Caco-2 (cell line): Measurements from ENCODE around the gene C1orf105. TPM values are rescaled to one million over a fixed set of nuclear protein-coding genes. Genes with fewer than 3 reads are reported as not detected.

ENCODE experiments used
- BruUV-seq: library from RNA; stranded (reverse); fragments of 400-500 nt; replicated peaks from 2 replicates; lab custom pipeline; 2021; lab: Mats Ljungman, UMichigan
- CTCF ChIA-PET: fragments of 300-600 bp; sonication (Branson Sonifier 250); formaldehyde crosslinking; loops from one replicate; lab custom pipeline; 2022; ENCODE audit warnings: antibody characterized with exemption; lab: Charles Lee
- POLR2A ChIA-PET: fragments of 300-600 bp; sonication (Branson Sonifier 250); formaldehyde crosslinking; loops from one replicate; lab custom pipeline; 2022; ENCODE audit warnings: antibody characterized with exemption; lab: Charles Lee
- DNase-seq, 2 experiments: peaks; one replicate each; pipeline versions ENCODE4 v3.0.0 to v3.0.0-alpha.2; 2020 to 2022
- H3K27me3 ChIP-seq: replicated peaks from 2 replicates; pipeline ENCODE4 v1.6.0; 2011; ENCODE audit warnings: low read length; ENCODE audit not compliant: control insufficient read depth, insufficient read depth
- H3K36me3 ChIP-seq: 2 replicates; pipeline ENCODE4 v1.5.1; 2011; ENCODE audit warnings: low read length; ENCODE audit not compliant: control insufficient read depth, insufficient read depth
- H3K4me1 ChIP-seq: fragments of 250-450 bp; sonication (Bioruptor Pico); 2 replicates; pipeline ENCODE4 v1.5.1; 2020; ENCODE audit warnings: mild to moderate bottlenecking
- H3K4me3 ChIP-seq: 2 replicates; pipeline ENCODE4 v1.5.1; 2011; ENCODE audit warnings: low read depth, mild to moderate bottlenecking, control low read depth, low read length
- H3K9me3 ChIP-seq: fragments of 250-450 bp; sonication (Bioruptor Pico); 2 replicates; pipeline ENCODE4 v1.5.1; 2020; ENCODE audit warnings: mild to moderate bottlenecking, moderate library complexity
- H3K27ac Mint-ChIP-seq: one replicate; pipeline ENCODE4 v1.8.0; 2022; ENCODE audit warnings: mixed read lengths; ENCODE audit not compliant: unreplicated experiment
- H3K27me3 Mint-ChIP-seq: one replicate; pipeline ENCODE4 v1.8.0; 2022; ENCODE audit warnings: mixed read lengths; ENCODE audit not compliant: insufficient read depth, unreplicated experiment
- H3K36me3 Mint-ChIP-seq: one replicate; pipeline ENCODE4 v1.8.0; 2022; ENCODE audit warnings: mild to moderate bottlenecking, mixed read lengths; ENCODE audit not compliant: insufficient read depth, unreplicated experiment
- H3K4me1 Mint-ChIP-seq: one replicate; pipeline ENCODE4 v1.8.0; 2022; ENCODE audit warnings: low read depth, mixed read lengths; ENCODE audit not compliant: unreplicated experiment
- H3K4me3 Mint-ChIP-seq: one replicate; pipeline ENCODE4 v1.8.0; 2022; ENCODE audit warnings: mild to moderate bottlenecking, moderate library complexity, mixed read lengths; ENCODE audit not compliant: unreplicated experiment
- H3K9me3 Mint-ChIP-seq: one replicate; pipeline ENCODE4 v1.8.0; 2022; ENCODE audit warnings: mixed read lengths; ENCODE audit not compliant: unreplicated experiment
- CTCF ChIP-seq, 2 experiments: fragments of 200-600 bp in 1 of 2; IDR thresholded peaks; 1 replicate in 1 of 2; 2 replicates in 1 of 2; pipeline versions ENCODE4 v1.5.1 to v1.8.0; 2011 to 2022; ENCODE audit warnings: antibody characterized with exemption in 1 of 2, control low read depth in 1 of 2, inconsistent platforms in 1 of 2, low read depth in 1 of 2, low read length in 1 of 2, mild to moderate bottlenecking in 1 of 2, moderate library complexity in 1 of 2; ENCODE audit not compliant: insufficient read depth in 1 of 2, severe bottlenecking in 1 of 2, unreplicated experiment in 1 of 2
- intact Hi-C: fragments of 100-400 bp; cut with micrococcal nuclease; formaldehyde crosslinking; loops from one replicate; pipeline ENCODE4 v1.10.0; 2022; ENCODE audit not compliant: unreplicated experiment
- total RNA-seq: library from RNA; stranded (reverse); gene quantifications from 2 replicates; pipeline ENCODE4 v1.2.3, GENCODE V29; 2022

C1orf105 gene
- total RNA-seq, 1 experiment from 2014 or later: 0.82 TPM

- TF ChIP-seq CTCF (IDR thresholded peaks at IDR 0.05; ENCODE audit: insufficient read depth in 1 of 2, low read depth in 1 of 2, low read length in 1 of 2, severe bottlenecking in 1 of 2, unreplicated experiment in 1 of 2): no peak
- H3K9me3 ChIP-seq: no peaks in the 10 kb centered on the region
- intact Hi-C loops: loop anchor here (5.0 kb wide), 1 partner anchor 440 kb away; no protein-coding TSS in a partner anchor
- H3K9me3 Mint-ChIP-seq: no peaks in the 10 kb centered on the region
- H3K4me1 ChIP-seq: peaks cover 16% of the 10 kb centered on the region
- no peaks in the 10 kb centered on the region for H3K27me3 Mint-ChIP-seq
- H3K27me3 ChIP-seq: no peaks in the 10 kb centered on the region
- no peak for DNase-seq
- H3K4me3 Mint-ChIP-seq: no peak overlapping the region
- H3K36me3 ChIP-seq: no peaks in the 10 kb centered on the region; the same call in 1 of the 2 replicates
- no peaks in the 10 kb centered on the region for H3K36me3 Mint-ChIP-seq
- no TSS peak for BruUV-seq
- CTCF ChIA-PET: interaction anchor here (2.3 kb wide), 1 partner anchor 10 kb away, joined by 10 read pairs; no protein-coding TSS in a partner anchor
- peaks cover 21% of the 10 kb centered on the region for H3K4me1 Mint-ChIP-seq
- POLR2A ChIA-PET: no interaction called here
- no peak overlapping the region for H3K4me3 ChIP-seq
- H3K27ac Mint-ChIP-seq: no peak overlapping the region
These were observed 21.9 kb downstream of the C1orf105 start for GRCh38 chr1:172442404-172442803.

GRCh38 chr1:172442843-172443565, 22.5 kb downstream of the C1orf105 start:
- Histone ChIP-seq H3K36me3 (no peaks in the 10 kb centered on the region; the same call in 1 of the 2 replicates), H3K9me3 (no peaks in the 10 kb centered on the region), H3K27me3 (no peaks in the 10 kb centered on the region), H3K4me1 (peaks cover 22% of the 10 kb centered on the region), H3K4me3 (peak overlapping the region; percentile 93)
- H3K27me3 Mint-ChIP-seq: no peaks in the 10 kb centered on the region
- H3K9me3 Mint-ChIP-seq: no peaks in the 10 kb centered on the region
- POLR2A ChIA-PET: interaction anchor here (0.7 to 1.2 kb wide), 2 partner anchors 24 to 90 kb away, joined by 3 to 5 read pairs; partner anchors contain the start of gene SUCO
- no peak for TF ChIP-seq CTCF (IDR thresholded peaks at IDR 0.05; ENCODE audit: insufficient read depth in 1 of 2, low read depth in 1 of 2, low read length in 1 of 2, severe bottlenecking in 1 of 2, unreplicated experiment in 1 of 2)
- peaks cover 21% of the 10 kb centered on the region for H3K4me1 Mint-ChIP-seq
- CTCF ChIA-PET: interaction anchor here (0.6 to 2.3 kb wide), 3 partner anchors 11 to 457 kb away, joined by 3 to 10 read pairs (median 4); no protein-coding TSS in a partner anchor
- H3K36me3 Mint-ChIP-seq: no peaks in the 10 kb centered on the region
- BruUV-seq: TSS peak; percentile 49
- H3K27ac Mint-ChIP-seq: peak overlapping the region; percentile 87
- intact Hi-C loops: loop anchor here (5.0 kb wide), 1 partner anchor 441 kb away; no protein-coding TSS in a partner anchor
- no peak for DNase-seq
- H3K4me3 Mint-ChIP-seq: peak overlapping the region; percentile 77

GRCh38 chr1:172443666-172444453, 23.4 kb downstream of the C1orf105 start, which contains the start of gene PIGC:
Gene PIGC (minus strand): TSS chr1:172444069. CDS start chr1:172442622, 1,447 bp downstream.
- H3K9me3 ChIP-seq: no peaks in the 10 kb centered on the region
- peak within 1 kb of the TSS; percentile 77 for H3K4me3 Mint-ChIP-seq
- no TSS peak for BruUV-seq
- H3K27me3 ChIP-seq: no peaks in the 10 kb centered on the region
- ChIA-PET CTCF (interaction anchor here (0.6 to 2.3 kb wide), 2 partner anchors 12 to 458 kb away, joined by 3 to 10 read pairs; no protein-coding TSS in a partner anchor), POLR2A (interaction anchor here (0.7 to 1.2 kb wide), 2 partner anchors 23 to 89 kb away, joined by 3 to 5 read pairs; partner anchors contain the start of gene SUCO)
- H3K9me3 Mint-ChIP-seq: no peaks in the 10 kb centered on the region
- H3K4me1 Mint-ChIP-seq: peaks cover 26% of the 10 kb centered on the region
- H3K27ac Mint-ChIP-seq: peak within 1 kb of the TSS; percentile 87
- DNase-seq: peak; percentile 90 to 93
- no peaks in the 10 kb centered on the region for H3K36me3 Mint-ChIP-seq
- TF ChIP-seq CTCF (IDR thresholded peaks at IDR 0.05; ENCODE audit: insufficient read depth in 1 of 2, low read depth in 1 of 2, low read length in 1 of 2, severe bottlenecking in 1 of 2, unreplicated experiment in 1 of 2): peak; percentile 87 to 88
- H3K4me1 ChIP-seq: peaks cover 31% of the 10 kb centered on the region
- peak within 1 kb of the TSS; percentile 93 for H3K4me3 ChIP-seq
- intact Hi-C loops: loop anchor here (1.0 to 5.0 kb wide), 2 partner anchors 15 to 442 kb away; no protein-coding TSS in a partner anchor
- H3K36me3 ChIP-seq: no peaks in the 10 kb centered on the region; the same call in 1 of the 2 replicates
- no peaks in the 10 kb centered on the region for H3K27me3 Mint-ChIP-seq
